Activated B cell treated with CpG ODN at 0.5 μM for 24 hours (primary cell): ENCODE data around the gene NRXN3. TPM values are rescaled to one million over a fixed set of nuclear protein-coding genes. Genes with fewer than 3 reads are reported as not detected.

Experiments used
- ATAC-seq: fragments of 200-7000 bp; cut with Tn5 transposase; one replicate; pipeline ENCODE4 v1.10.0; 2021; ENCODE audit warnings: low read depth, mild to moderate bottlenecking, moderate library complexity
- CTCF ChIA-PET: fragments of 350-600 bp; sonication (Branson Sonifier 250); formaldehyde crosslinking; loops from one replicate; lab custom pipeline; 2021; ENCODE audit warnings: antibody characterized with exemption; lab: Charles Lee
- POLR2A ChIA-PET: fragments of 350-600 bp; sonication (Branson Sonifier 250); formaldehyde crosslinking; loops from one replicate; lab custom pipeline; 2021; ENCODE audit warnings: antibody characterized with exemption; lab: Charles Lee
- DNase-seq: peaks from one replicate; pipeline ENCODE4 v3.0.0; 2022
- H3K27ac Mint-ChIP-seq: one replicate; pipeline ENCODE4 v1.8.0; 2020; ENCODE audit warnings: mixed read lengths
- H3K27me3 Mint-ChIP-seq: one replicate; pipeline ENCODE4 v1.8.0; 2021; ENCODE audit warnings: mixed read lengths
- H3K36me3 Mint-ChIP-seq: one replicate; pipeline ENCODE4 v1.8.0; 2021; ENCODE audit warnings: low read depth, mixed read lengths
- H3K4me1 Mint-ChIP-seq: one replicate; pipeline ENCODE4 v1.8.0; 2021; ENCODE audit warnings: mixed read lengths
- H3K4me3 Mint-ChIP-seq: one replicate; pipeline ENCODE4 v1.8.0; 2020; ENCODE audit warnings: mild to moderate bottlenecking, mixed read lengths
- H3K9me3 Mint-ChIP-seq: one replicate; pipeline ENCODE4 v1.8.0; 2020; ENCODE audit warnings: mixed read lengths
- intact Hi-C: fragments of 100-400 bp; cut with micrococcal nuclease; formaldehyde crosslinking; loops from one replicate; pipeline ENCODE4 v1.15.1; 2024
- total RNA-seq: library from RNA; stranded (reverse); gene quantifications from 2 replicates; pipeline ENCODE4 v1.2.3, GENCODE V29; 2022
- TF ChIP-seq, protein P1 (sequence below): fragments of 200-600 bp; IDR thresholded peaks from one replicate; pipeline ENCODE4 v1.8.0; 2022; ENCODE audit warnings: antibody characterized with exemption, mild to moderate bottlenecking

The NRXN3 gene
- total RNA-seq, 1 donor from 2014 or later = not detected

DNA sequence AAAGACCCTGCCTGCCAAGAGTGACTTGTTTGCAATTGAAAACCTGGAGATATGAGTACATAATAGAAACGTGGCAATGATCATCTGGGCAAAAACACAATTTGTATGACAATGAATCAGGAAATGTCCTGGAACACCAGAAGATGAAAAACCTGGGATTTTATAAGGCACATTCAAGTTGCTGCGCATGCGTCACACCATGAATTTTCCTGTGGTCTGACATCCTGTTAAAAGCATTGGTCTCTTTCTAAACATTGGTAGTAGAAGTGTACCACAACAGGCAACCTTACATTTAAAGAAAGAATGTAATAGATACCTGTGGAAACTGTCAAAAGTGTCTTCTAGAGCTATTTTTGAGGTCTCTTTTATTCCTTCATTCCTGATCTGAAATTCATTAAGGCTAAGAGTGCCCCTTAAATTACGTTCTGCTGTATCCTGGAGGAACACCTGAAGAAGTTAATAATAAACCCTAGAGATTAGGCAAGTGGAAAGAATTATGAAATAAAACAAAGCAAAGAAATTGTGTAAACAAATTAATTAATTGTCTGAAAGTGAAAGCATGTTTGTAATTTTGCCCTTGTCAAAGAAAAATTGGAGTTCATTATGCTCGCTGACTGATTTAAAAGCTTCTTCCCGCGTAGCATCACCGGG, 1364.7 kb downstream of the NRXN3 start:
- intact Hi-C loops = no loop called here
- H3K27ac Mint-ChIP-seq = no peak overlapping the region
- no peaks in the 10 kb centered on the region for H3K27me3 Mint-ChIP-seq
- DNase-seq (no peak), ATAC-seq (no peak)
- no peaks in the 10 kb centered on the region for H3K36me3 Mint-ChIP-seq
- H3K4me3 Mint-ChIP-seq = no peak overlapping the region
- ChIA-PET POLR2A (no interaction called here), CTCF (no interaction called here)
- no peaks in the 10 kb centered on the region for H3K4me1 Mint-ChIP-seq
- peaks cover 2% of the 10 kb centered on the region for H3K9me3 Mint-ChIP-seq
- TF ChIP-seq, protein P1, sequence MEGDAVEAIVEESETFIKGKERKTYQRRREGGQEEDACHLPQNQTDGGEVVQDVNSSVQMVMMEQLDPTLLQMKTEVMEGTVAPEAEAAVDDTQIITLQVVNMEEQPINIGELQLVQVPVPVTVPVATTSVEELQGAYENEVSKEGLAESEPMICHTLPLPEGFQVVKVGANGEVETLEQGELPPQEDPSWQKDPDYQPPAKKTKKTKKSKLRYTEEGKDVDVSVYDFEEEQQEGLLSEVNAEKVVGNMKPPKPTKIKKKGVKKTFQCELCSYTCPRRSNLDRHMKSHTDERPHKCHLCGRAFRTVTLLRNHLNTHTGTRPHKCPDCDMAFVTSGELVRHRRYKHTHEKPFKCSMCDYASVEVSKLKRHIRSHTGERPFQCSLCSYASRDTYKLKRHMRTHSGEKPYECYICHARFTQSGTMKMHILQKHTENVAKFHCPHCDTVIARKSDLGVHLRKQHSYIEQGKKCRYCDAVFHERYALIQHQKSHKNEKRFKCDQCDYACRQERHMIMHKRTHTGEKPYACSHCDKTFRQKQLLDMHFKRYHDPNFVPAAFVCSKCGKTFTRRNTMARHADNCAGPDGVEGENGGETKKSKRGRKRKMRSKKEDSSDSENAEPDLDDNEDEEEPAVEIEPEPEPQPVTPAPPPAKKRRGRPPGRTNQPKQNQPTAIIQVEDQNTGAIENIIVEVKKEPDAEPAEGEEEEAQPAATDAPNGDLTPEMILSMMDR = no peak

DNA sequence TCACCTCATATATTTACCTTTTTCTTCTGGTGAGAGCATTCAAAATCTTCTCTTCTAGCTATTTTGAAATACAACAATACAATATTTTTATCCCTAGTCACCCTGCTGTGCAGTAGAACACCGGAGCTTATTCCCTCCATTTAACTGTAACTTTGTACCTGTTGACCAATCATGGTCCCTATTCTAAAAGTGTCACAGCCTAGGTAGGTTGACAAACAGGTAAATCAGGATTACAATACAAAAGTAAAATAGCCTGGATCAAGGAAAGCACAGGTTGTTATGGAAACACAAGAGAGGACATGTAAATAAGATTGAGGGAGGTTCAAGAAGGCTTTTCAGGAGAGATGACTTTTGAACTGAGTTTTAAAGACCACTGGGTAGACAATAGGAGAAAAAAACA, 1370.2 kb downstream of the NRXN3 start:
- ATAC-seq = no peak
- H3K27ac Mint-ChIP-seq = no peak overlapping the region
- no peak overlapping the region for H3K4me3 Mint-ChIP-seq
- TF ChIP-seq, protein P1 = no peak
- CTCF ChIA-PET = no interaction called here
- H3K9me3 Mint-ChIP-seq = peaks cover 2% of the 10 kb centered on the region
- no peaks in the 10 kb centered on the region for H3K4me1 Mint-ChIP-seq
- DNase-seq = no peak
- H3K36me3 Mint-ChIP-seq = no peaks in the 10 kb centered on the region
- intact Hi-C loops = no loop called here
- no peaks in the 10 kb centered on the region for H3K27me3 Mint-ChIP-seq
- POLR2A ChIA-PET = no interaction called here

DNA sequence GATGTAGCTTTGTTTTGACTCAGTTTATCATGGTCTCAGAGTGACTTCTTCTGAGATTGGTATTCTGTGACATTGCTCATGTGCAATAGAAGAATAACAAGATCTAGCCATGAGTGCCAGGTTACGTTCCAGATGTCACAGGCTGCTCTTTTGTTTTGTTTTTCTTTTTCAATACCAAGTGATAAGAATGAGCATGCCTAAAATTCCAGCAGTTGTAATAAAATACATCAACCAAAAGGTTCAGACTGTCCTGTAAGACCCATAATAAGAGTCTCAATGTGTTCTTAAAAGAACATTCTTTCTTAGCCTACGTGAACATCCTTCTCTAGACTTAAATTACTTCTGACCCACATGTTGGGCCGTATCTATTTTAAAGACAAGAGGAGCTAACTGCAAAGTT, 1371.9 kb downstream of the NRXN3 start:
- ATAC-seq (no peak), DNase-seq (no peak)
- no peak overlapping the region for H3K4me3 Mint-ChIP-seq
- no peaks in the 10 kb centered on the region for H3K27me3 Mint-ChIP-seq
- H3K27ac Mint-ChIP-seq = no peak overlapping the region
- CTCF ChIA-PET = no interaction called here
- H3K4me1 Mint-ChIP-seq = no peaks in the 10 kb centered on the region
- intact Hi-C loops = no loop called here
- TF ChIP-seq, protein P1 = no peak
- H3K9me3 Mint-ChIP-seq = no peaks in the 10 kb centered on the region
- POLR2A ChIA-PET = no interaction called here
- H3K36me3 Mint-ChIP-seq = no peaks in the 10 kb centered on the region

DNA sequence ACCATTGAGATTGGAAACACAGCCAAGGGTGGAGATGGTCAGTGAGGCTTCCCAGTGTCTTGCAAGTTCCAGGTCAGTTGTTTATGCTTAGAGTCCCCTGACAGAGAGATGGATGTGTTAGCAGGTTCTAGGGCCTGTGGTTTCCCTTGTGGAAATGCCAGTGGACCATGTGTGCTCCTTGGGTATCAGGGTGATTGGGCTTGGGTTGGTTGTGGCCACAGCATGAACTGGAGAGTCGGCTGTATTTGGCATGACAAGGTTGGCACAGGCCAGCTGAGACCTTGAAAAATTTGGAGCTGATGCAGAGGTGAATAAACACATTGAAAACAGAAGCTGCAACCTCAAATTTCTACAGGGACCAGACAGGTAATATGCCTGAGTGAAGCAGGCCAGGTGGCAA, 1373.2 kb downstream of the NRXN3 start:
- TF ChIP-seq, protein P1 = no peak
- ChIA-PET POLR2A (no interaction called here), CTCF (no interaction called here)
- H3K27me3 Mint-ChIP-seq = no peaks in the 10 kb centered on the region
- H3K4me1 Mint-ChIP-seq = no peaks in the 10 kb centered on the region
- H3K27ac Mint-ChIP-seq = no peak overlapping the region
- no peak for ATAC-seq
- H3K4me3 Mint-ChIP-seq = no peak overlapping the region
- no peaks in the 10 kb centered on the region for H3K9me3 Mint-ChIP-seq
- intact Hi-C loops = no loop called here
- DNase-seq = no peak
- no peaks in the 10 kb centered on the region for H3K36me3 Mint-ChIP-seq

DNA sequence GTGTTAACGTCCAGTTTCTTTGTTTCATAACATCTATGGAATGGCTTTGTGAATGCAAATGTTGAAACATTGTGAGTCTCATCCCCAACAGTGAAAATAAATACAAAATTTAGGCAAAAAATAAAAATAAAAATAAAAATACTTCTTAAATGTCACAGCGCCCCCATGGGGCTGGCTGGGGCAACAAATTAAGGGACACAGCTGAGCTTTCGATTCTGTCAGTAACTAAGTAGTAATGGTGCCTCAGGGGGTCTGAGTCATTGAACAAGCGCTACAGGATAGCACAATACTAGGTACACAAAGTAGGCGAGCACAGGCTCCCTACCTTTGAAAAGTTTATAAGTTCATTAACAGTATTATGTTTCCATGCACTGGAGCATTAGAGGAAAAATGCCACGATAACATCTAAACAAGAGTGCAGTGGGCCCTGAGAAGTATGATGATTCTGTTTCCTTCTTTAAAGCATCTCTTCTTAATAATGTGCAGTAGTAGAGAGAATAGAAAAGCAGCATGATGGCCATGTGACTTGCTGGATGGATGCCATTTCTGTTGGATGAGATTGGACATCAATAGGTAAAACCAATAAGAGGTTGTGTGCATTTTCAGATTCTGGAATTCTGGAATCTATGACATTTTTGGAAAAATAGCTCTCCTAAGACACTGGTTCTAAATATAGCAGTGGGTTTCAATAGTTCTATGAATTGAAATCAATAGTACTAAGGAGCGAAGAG, 1374.0 kb downstream of the NRXN3 start:
- TF ChIP-seq, protein P1 = no peak
- POLR2A ChIA-PET = no interaction called here
- H3K4me1 Mint-ChIP-seq = no peaks in the 10 kb centered on the region
- intact Hi-C loops = no loop called here
- H3K4me3 Mint-ChIP-seq = no peak overlapping the region
- DNase-seq (no peak), ATAC-seq (no peak)
- no peaks in the 10 kb centered on the region for H3K36me3 Mint-ChIP-seq
- H3K27me3 Mint-ChIP-seq = no peaks in the 10 kb centered on the region
- H3K9me3 Mint-ChIP-seq = no peaks in the 10 kb centered on the region
- CTCF ChIA-PET = no interaction called here
- no peak overlapping the region for H3K27ac Mint-ChIP-seq
